Adrenal gland (tissue), 12 donors: ENCODE measurements around the gene COX7C. TPM values are rescaled to one million over a fixed set of nuclear protein-coding genes. Genes with fewer than 3 reads are reported as not detected.

Experiments used
- DNase-seq, 7 donors: peaks; one replicate each; pipeline ENCODE4 v3.0.0-alpha.2; 2019 to 2020
- H3K27ac ChIP-seq, 5 donors: fragments of 200-600 bp; sonication (generic) in 4 of 5; 1 replicate in 3 of 5; 2 replicates in 2 of 5; pipeline versions ENCODE4 v1.5.1 to v1.8.0; 2016 to 2020; ENCODE audit warnings: mild to moderate bottlenecking in 1 of 5
- H3K27me3 ChIP-seq: fragments of 200-600 bp; 2 replicates; pipeline ENCODE4 v1.8.0; 2021
- H3K36me3 ChIP-seq, 2 donors: fragments of 200-600 bp; replicated peaks in 1 of 2; 1 replicate in 1 of 2; 2 replicates in 1 of 2; pipeline versions ENCODE4 v1.5.1 to v1.8.0; 2018 to 2022
- H3K4me1 ChIP-seq, 2 donors: fragments of 200-600 bp; replicated peaks in 1 of 2; 1 replicate in 1 of 2; 2 replicates in 1 of 2; pipeline versions ENCODE4 v1.5.1 to v1.8.0; 2018 to 2021
- H3K4me3 ChIP-seq, 4 donors: fragments of 200-600 bp; sonication (generic) in 3 of 4; one replicate each; pipeline ENCODE4 v1.5.1; 2016 to 2018
- H3K9me3 ChIP-seq, 3 donors: fragments of 200-600 bp; sonication (generic) in 1 of 3; replicated peaks in 1 of 3; 1 replicate in 2 of 3; 2 replicates in 1 of 3; pipeline versions ENCODE4 v1.5.1 to v1.8.0; 2016 to 2021
- CTCF ChIP-seq, 6 experiments: fragments of 450-650 bp in 4 of 6; fragments of 200-600 bp in 2 of 6; sonication (generic) in 1 of 6; IDR thresholded peaks; 1 replicate in 5 of 6; 2 replicates in 1 of 6; pipeline versions ENCODE4 v1.5.1 to v1.8.0; 2016 to 2021; ENCODE audit warnings: antibody characterized with exemption in 6 of 6, mild to moderate bottlenecking in 2 of 6, moderate library complexity in 1 of 6
- POLR2A ChIP-seq, 2 donors: fragments of 450-650 bp; IDR thresholded peaks; one replicate each; pipeline ENCODE4 v1.6.1; 2017; ENCODE audit warnings: antibody characterized with exemption in 2 of 2, mild to moderate bottlenecking in 2 of 2, moderate library complexity in 1 of 2
- WGBS, 4 donors: extraction: QIAGEN DNeasy Blood & Tissue Kit in 2 of 4; methylation state at CpG; one replicate each; pipeline versions ENCODE4 v1.1.5 to v1.1.7; 2013 to 2017; 5-methylcytosine and 5-hydroxymethylcytosine counted together
- intact Hi-C, 2 donors: fragments of 100-400 bp; cut with DNase I; formaldehyde crosslinking; loops; one replicate each; pipeline versions ENCODE4 v1.14.1 to v1.15.0; 2022 to 2023
- polyA plus RNA-seq, 3 donors: library from polyadenylated mRNA; stranded (reverse); fragments of 200-250 nt in 2 of 3; fragments of 350-450 nt in 1 of 3; fragmentation: Illumina TruSeq in 1 of 3; extraction: RNeasy Lipid Tissue Mini Kit (QIAGEN cat#74804) in 1 of 3; gene quantifications; one replicate each; pipeline ENCODE4 v1.2.3, GENCODE V29; 2013 to 2014
- small RNA-seq, 2 donors: library from RNA; depleted of rRNA; stranded (forward); fragments of <200 nt; gene quantifications; one replicate each; pipeline ENCODE3, GENCODE V24; 2016
- total RNA-seq, 9 donors: library from RNA; depleted of rRNA in 4 of 9; stranded (reverse); fragments of >200 nt in 4 of 9; fragments of 120-200 nt in 1 of 9; fragmentation: NEBNext Ultra II Directional in 1 of 9; extraction: Animal tissue kit (Norgen Biotek cat#: 25700) in 1 of 9; gene quantifications; one replicate each; pipeline versions ENCODE4 v1.1.0 to v1.2.4, GENCODE V29; 2013 to 2023
- donor health status: healthy with polysubstance abuse.
- donor health status: Bipolar disorder and iron deficiency.
- donor health status: DM: yes; HTN: yes; CAD: no.
- donor health status: DM: no; HTN: no; CAD: no.
- donor health status: DM: no; HTN: no; CAD: no.
- donor health status: DM: yes; HTN: yes; CAD: no.

The COX7C gene
- total and polyA plus RNA-seq, 12 donors = 197 to 934 (median 630) TPM

DNA sequence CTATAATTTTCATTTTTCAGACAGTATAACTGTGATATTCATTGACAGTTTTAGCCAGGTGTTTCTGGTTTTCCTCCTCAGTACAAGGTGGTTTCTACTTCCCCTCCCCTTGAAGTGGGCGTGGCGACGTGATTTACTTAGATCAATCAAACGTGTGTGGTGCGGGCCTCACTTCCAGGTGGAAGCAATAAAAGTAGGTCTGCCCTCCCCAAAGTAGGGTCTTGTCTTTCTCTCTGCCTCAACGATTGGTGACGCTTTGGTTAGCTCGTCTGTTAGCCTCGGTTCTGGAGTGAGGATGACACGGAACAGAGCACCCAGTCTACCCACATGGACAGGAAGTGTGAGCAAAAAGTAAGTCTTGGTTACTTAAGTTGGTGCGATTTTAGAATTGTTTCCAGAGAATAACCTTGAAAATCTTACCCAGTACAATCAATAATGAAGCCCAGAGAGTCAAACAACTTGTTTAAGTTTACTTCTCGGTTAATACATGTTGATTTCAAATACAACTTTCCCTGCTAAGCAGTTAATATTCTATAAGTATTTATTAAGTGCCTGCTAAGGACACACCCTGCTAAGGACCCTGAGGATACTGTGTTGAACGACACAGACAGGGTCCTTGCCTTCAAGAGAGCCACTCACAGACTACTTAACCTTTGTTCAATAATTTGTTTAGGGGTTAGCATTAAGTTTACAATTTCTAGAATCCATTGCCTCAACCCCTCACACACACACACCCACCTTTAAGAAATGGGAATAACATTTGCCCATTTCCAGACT, 48.4 kb downstream of the COX7C start:
- TF ChIP-seq CTCF (IDR thresholded peaks at IDR 0.05) (no peak), POLR2A (IDR thresholded peaks at IDR 0.05) (no peak)
- Histone ChIP-seq H3K36me3 (no peaks in the 10 kb centered on the region), H3K9me3 (peaks cover 0 to 6% (median 0%) of the 10 kb centered on the region in 3 donors), H3K27me3 (no peaks in the 10 kb centered on the region), H3K27ac (no peak overlapping the region), H3K4me1 (no peaks in the 10 kb centered on the region), H3K4me3 (no peak overlapping the region)
- DNase-seq = no peak
- 76 to 78% (median 77%) methylated on average over 12 to 13 of the region's 13 CpGs for WGBS, 4 donors
- intact Hi-C loops = no loop called here

- Histone ChIP-seq H3K36me3 (no peaks in the 10 kb centered on the region), H3K4me1 (no peaks in the 10 kb centered on the region), H3K4me3 (no peak overlapping the region), H3K27ac (no peak overlapping the region), H3K27me3 (no peaks in the 10 kb centered on the region), H3K9me3 (peaks cover 0 to 6% (median 0%) of the 10 kb centered on the region in 3 donors)
- WGBS, 4 donors = 85 to 96% (median 87%) methylated on average over 3 of the region's 3 CpGs
- DNase-seq = no peak
- TF ChIP-seq POLR2A (IDR thresholded peaks at IDR 0.05) = no peak
- TF ChIP-seq CTCF (IDR thresholded peaks at IDR 0.05) = no peak
- intact Hi-C loops = no loop called here
Measured at GRCh38 chr5:86666981-86667380, 49.2 kb downstream of the COX7C start.

Small RNA genes lying within 50 kb of the gene (small RNA-seq; reads per million reads assigned to genes)
- 0 reads per million in 2 donors for gene RNU6-804P
